HG03460 (cell line): Measurements from ENCODE around the gene AKR1B1.
"Not testable (repeated sequence)": the region's sequence is repeated elsewhere in the genome, so short reads cannot be mapped to it uniquely, and the experiment has no call there.

Experiments
- ATAC-seq: cut with Tn5 transposase; IDR thresholded peaks from one replicate; pipeline ENCODE4 v1.9.1; 2021; ENCODE audit not compliant: unreplicated experiment

The AKR1B1 gene

DNA sequence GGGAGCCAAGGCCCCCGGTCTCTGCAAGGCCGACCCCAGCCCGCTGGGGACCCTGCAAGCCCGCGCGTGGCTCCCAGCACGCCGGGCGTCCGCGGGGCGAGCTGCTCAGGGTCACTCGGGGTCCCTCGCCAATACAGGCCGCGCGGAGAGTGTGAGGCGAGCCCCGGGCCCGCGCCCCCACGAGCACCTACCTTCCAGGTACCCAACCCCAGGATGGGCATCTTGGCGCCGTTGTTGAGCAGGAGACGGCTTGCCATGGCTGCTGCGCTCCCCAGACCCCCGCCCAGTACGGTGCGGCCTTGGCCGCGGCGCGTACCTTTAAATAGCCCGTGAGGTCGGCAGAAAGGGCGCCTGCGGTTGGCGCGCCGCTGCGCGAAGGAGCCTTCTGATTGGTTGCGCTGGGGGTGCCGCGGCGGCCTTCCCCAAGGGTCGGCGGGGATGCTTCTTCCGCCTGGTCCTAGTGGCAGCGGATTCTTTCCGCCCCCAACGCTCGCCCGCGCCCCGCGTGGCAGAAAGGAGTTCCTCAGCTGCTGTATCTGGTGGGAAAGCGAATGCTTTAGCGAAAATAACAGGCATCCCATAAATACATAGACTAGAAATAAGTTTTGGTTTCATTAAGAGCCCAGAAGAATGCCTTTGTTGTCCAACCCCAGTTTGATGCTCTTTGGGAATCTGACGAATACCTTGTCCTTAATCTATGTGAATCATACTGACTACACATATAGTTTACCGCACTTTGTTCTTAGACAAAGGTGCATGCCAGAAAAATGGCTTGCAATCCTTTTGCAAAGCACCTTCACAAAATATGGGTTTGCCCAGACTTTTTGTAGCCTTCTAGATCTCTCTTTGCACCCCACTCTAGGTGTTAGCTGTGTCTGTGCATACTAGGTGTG lies at the start of gene AKR1B1:
Gene AKR1B1, minus strand, starts transcription at position 295 of the 893 bp plus-strand sequence. Its CDS starts 38 bp downstream, at position 257.
- peak; percentile 93 for ATAC-seq

GRCh38 chr7:134505856-134506255 lies 47.0 kb upstream of the AKR1B1 start:
- no peak for ATAC-seq

DNA sequence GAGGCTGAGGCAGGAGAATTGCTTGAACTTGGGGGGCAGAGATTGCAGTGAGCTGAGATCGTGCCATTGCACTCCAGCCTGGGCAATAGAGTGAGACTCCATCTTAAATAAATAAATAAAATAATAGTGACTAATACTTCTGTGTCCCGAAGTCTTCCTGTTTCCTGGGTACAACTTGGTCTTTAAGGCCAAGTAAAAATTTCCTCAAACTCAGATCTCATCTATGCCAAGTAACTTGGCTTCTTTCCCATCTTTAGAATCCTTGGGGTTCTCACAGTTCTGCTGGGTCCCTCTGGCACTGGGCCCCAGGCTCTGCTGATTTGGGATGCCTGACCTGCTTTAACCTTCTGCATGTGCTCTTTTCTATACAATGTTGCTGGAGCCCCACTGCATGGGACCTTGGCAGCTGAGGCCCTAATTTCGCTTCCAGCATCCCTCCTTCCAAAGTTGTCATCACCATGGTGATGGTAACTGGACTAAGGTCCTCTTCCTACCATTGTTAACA lies 45.8 kb upstream of the AKR1B1 start:
- ATAC-seq, result no peak

GRCh38 chr7:134502463-134503371 lies 43.8 kb upstream of the AKR1B1 start:
- ATAC-seq, result no peak

GRCh38 chr7:134500982-134501381 lies 42.1 kb upstream of the AKR1B1 start:
- ATAC-seq, result no peak

GRCh38 chr7:134500406-134500805 lies 41.5 kb upstream of the AKR1B1 start:
- ATAC-seq, result no peak

DNA sequence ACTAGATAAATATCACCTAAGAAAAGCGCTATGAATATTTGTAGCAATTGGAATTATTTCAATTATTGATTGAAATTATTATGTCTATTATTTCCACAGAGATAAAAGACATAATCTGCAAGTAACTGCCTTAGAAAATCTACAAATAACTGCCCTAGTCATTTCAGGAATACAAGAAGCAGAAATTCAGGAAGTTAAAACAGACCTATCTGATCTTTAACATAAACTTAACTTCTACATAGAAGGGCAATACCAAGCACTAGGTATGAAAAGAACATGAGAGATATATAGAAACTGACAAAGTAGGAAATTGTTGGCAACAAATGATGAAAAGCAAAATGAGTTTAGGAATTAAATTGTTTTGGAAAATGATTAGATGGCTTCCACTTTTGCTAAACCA lies 36.6 kb upstream of the AKR1B1 start:
- no peak for ATAC-seq

- ATAC-seq, result no peak
These were observed 34.2 kb upstream of the AKR1B1 start for GRCh38 chr7:134493091-134493490.

DNA sequence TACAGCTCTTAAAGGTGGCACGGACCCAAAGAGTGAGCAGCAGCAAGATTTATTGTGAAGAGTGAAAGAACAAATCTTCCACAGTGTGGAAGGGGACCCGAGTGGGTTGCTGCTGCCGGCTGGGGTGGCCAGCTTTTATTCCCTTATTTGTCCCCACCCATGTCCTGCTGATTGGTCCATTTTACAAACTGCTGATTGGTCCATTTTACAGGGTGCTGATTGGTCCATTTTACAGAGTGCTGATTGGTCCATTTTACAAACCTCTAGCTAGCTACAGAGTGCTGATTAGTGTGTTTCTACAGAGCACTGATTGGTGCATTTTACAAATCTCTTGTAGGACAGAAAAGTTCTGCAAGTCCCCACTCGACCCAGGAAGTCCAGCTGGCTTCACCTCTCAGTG lies 28.8 kb upstream of the AKR1B1 start:
- ATAC-seq, result not testable (repeated sequence)

DNA sequence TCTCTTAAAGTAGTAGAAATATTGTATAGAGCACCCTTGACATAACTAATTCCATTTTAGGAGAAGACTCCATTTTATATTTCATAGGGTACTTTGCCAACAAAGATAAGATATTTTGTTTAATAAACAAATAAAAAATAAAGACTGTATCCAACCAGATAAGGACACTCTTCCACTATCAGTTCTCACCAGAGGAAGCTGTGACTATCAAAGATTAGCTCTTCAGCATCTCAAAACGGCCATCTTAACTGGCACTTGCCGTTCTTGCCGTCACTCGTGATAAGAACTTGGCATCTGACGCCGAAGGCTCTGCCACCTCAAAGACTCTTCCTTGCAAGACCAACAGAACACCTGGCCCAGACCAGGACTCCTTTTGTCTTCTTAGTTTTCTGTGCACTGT lies 26.3 kb upstream of the AKR1B1 start:
- no peak for ATAC-seq

DNA sequence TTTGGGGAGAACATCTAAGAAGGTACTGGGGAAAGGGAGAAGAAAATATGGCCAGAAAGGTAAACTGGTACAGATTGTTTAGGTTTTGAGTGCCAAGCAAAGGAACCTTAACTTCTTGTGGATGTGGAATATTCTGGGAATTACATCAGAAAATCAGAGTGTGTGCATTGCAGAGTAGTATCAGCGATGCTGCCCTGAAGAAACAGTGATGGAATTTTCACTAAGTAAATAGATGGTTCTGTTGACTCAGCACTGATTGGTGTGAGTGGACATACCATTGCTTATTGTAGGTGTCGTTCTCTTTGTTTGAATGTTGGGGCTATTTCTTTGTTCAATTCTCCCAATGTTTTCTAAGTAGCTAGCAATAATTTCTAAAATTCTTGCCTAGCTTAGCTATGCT lies 24.4 kb upstream of the AKR1B1 start:
- ATAC-seq, result no peak

GRCh38 chr7:134482858-134483257 lies 24.0 kb upstream of the AKR1B1 start:
- ATAC-seq, result no peak

- ATAC-seq, result no peak
These were observed 22.3 kb upstream of the AKR1B1 start for GRCh38 chr7:134481167-134481566.

- no peak for ATAC-seq
These were observed 21.8 kb upstream of the AKR1B1 start for GRCh38 chr7:134480730-134481129.

DNA sequence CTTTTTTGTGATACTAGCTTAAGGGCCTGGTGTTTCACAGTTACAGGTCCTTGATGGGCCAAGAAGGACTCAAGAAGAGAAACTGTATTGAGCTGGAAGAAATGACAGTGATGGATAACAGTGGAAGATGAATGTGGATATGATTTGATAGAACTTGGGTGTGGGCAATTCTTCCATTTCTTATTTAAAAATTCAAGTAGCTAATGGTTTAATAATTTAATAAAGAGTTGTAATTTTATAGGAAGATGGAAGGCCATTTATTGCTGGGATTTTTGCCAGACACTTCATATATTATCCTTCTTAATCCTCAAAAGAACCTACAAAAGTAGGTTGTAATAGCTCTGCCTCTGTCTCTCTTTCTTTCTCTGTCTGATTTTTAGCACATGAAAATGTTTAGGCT lies 21.3 kb upstream of the AKR1B1 start:
- ATAC-seq, result no peak

- no peak for ATAC-seq
These were observed 19.8 kb upstream of the AKR1B1 start for GRCh38 chr7:134478707-134479106.

DNA sequence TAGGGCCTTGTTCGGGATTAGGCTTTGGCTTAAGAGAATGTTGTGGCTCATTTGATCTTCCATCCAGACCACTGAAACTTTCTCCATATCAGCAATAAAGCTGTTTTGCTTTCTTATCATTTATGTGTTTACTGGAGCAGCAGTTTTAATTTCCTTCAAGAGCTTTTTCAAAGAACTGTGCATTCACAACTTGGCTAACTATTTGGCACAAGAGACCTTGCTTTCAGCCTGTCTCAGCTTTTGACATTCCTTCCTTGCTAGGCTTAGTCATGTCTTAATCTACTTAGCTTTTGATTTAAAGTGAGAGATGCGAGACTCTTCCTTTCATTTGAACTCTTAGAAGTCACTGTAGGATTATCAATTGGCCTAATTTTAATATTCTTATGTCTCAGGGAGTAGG lies 19.1 kb upstream of the AKR1B1 start:
- ATAC-seq, result no peak

DNA sequence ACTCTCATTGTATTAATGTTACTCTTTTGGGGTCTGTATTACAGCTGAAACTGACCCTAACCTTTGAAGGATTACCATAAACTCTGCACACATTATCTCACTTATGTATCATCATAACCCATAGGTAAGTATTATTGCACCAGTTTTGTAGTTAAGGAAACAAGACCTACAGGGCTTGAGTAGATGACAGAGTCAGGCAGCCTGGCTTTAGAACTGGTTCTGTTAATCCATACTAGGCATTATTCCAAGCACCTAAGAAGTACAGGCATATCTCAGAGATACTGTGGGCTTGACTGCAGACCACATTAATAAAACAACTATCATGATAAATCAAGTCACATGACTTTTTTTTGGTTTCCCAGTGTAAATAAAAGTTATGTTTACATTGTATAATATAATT lies 17.1 kb upstream of the AKR1B1 start:
- no peak for ATAC-seq

DNA sequence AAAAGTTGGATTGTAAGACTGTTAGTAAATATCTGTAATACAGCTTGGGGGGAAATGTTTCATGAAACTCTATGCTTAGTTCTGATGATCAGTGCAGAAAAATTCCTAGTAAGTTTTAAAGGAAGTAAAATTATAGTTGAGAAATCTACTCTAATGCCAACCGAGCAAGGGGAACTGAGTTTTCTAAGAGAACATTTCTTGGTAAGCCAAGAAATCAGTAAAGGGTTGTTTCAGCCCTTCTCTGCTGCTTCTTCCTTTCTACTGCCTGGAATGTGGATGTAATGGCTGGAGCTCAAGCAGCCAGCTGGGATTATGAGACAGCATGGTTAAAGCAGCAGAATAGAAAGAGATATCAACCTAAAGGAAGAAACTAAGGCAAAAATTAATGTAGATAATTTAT lies 15.9 kb upstream of the AKR1B1 start:
- ATAC-seq, result no peak

- ATAC-seq, result no peak
These were observed 15.0 kb upstream of the AKR1B1 start for GRCh38 chr7:134473861-134474291.

DNA sequence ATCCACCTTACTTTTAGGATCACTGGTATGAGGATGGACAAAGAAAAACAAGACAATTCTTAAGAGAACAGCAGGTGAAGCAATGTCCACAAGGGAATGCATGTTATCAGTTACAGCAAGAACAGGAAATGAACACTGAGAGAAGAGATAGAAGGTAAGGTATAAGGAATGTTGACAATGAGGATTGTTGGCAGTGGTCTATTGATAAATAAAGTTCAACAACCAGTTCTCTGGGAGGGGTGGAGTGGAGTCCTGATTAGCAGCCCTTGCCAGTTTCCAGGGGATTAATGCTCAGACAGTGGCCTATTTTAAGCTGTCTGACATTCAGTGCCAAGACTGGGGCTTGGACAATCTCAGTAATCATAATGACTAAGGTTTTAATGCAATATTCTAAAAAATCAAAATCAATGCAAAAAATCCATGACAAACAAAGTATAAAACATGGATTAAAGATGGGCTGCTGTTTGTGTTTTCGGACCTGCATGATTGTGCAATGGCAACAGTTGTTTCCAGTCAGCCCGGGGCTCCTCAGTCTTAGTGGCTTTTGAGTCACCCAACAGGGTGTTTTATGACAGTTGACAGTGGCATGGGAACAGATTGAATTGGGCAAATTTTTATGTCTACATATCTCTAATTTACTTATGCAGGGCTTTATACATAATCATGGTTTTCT lies 13.8 kb upstream of the AKR1B1 start:
- ATAC-seq, result no peak
